Lower lobe of right lung (tissue), 2 donors: ENCODE measurements around the gene COL19A1. TPM values are rescaled to one million over a fixed set of nuclear protein-coding genes. Genes with fewer than 3 reads are reported as not detected.

Experiments
- ATAC-seq, 2 donors: fragments of 200-7000 bp; cut with Tn5 transposase; one replicate each; pipeline ENCODE4 v1.9.1; 2020 to 2022; ENCODE audit warnings: mild to moderate bottlenecking in 2 of 2, moderate library complexity in 2 of 2
- DNase-seq: peaks from one replicate; pipeline ENCODE4 v3.0.0-alpha.2; 2020
- H3K27ac ChIP-seq: fragments of 200-600 bp; one replicate; pipeline ENCODE4 v1.8.0; 2022
- H3K27me3 ChIP-seq: fragments of 200-600 bp; one replicate; pipeline ENCODE4 v1.8.0; 2022; ENCODE audit warnings: low read depth
- H3K36me3 ChIP-seq: fragments of 200-600 bp; one replicate; pipeline ENCODE4 v1.8.0; 2022; ENCODE audit warnings: mild to moderate bottlenecking
- H3K4me1 ChIP-seq: fragments of 200-600 bp; one replicate; pipeline ENCODE4 v1.8.0; 2022
- H3K4me3 ChIP-seq: fragments of 200-600 bp; one replicate; pipeline ENCODE4 v1.8.0; 2022; ENCODE audit warnings: mild to moderate bottlenecking
- H3K9me3 ChIP-seq: fragments of 200-600 bp; one replicate; pipeline ENCODE4 v1.8.0; 2022
- CTCF ChIP-seq: fragments of 200-600 bp; IDR thresholded peaks from one replicate; pipeline ENCODE4 v1.8.0; 2022; ENCODE audit warnings: antibody characterized with exemption, mild to moderate bottlenecking
- intact Hi-C: fragments of 100-400 bp; cut with DNase I; formaldehyde crosslinking; loops from one replicate; pipeline ENCODE4 v1.11.0; 2022
- total RNA-seq: library from RNA; stranded (reverse); fragmentation: NEBNext Ultra II Directional; extraction: Animal tissue kit (Norgen Biotek cat#: 25700); gene quantifications from one replicate; pipeline ENCODE4 v1.2.1, GENCODE V29; 2021
- donor health status: DM: no; HTN: yes; CAD: no; lungs with severe emphysema.

COL19A1 gene
- total RNA-seq, 1 donor from 2014 or later: not detected

GRCh38 chr6:69873291-69873690 is 6.9 kb downstream of the COL19A1 start:
- intact Hi-C loops: no loop called here
- no peak for TF ChIP-seq CTCF
- Histone ChIP-seq H3K4me1 (no peaks in the 10 kb centered on the region), H3K4me3 (no peak overlapping the region), H3K27me3 (no peaks in the 10 kb centered on the region), H3K27ac (no peak overlapping the region), H3K9me3 (no peaks in the 10 kb centered on the region), H3K36me3 (no peaks in the 10 kb centered on the region)
- ATAC-seq (no peak), DNase-seq (no peak)

- H3K27ac ChIP-seq: no peak overlapping the region
- no peaks in the 10 kb centered on the region for H3K4me1 ChIP-seq
- TF ChIP-seq CTCF: no peak
- no peaks in the 10 kb centered on the region for H3K36me3 ChIP-seq
- H3K4me3 ChIP-seq: no peak overlapping the region
- DNase-seq (no peak), ATAC-seq (no peak)
- no peaks in the 10 kb centered on the region for H3K27me3 ChIP-seq
- intact Hi-C loops: no loop called here
- no peaks in the 10 kb centered on the region for H3K9me3 ChIP-seq
These were observed 9.4 kb downstream of the COL19A1 start for GRCh38 chr6:69875715-69876114.

- no peak for TF ChIP-seq CTCF
- intact Hi-C loops: no loop called here
- no peak for DNase-seq
- Histone ChIP-seq H3K27me3 (no peaks in the 10 kb centered on the region), H3K4me1 (no peaks in the 10 kb centered on the region), H3K4me3 (no peak overlapping the region), H3K27ac (no peak overlapping the region), H3K9me3 (no peaks in the 10 kb centered on the region), H3K36me3 (no peaks in the 10 kb centered on the region)
- no peak for ATAC-seq
These were observed 12.4 kb downstream of the COL19A1 start for GRCh38 chr6:69878795-69879194.

GRCh38 chr6:69880601-69881000 is 14.2 kb downstream of the COL19A1 start:
- no peak overlapping the region for H3K27ac ChIP-seq
- ATAC-seq (no peak), DNase-seq (no peak)
- no peaks in the 10 kb centered on the region for H3K9me3 ChIP-seq
- no peaks in the 10 kb centered on the region for H3K27me3 ChIP-seq
- no peak overlapping the region for H3K4me3 ChIP-seq
- intact Hi-C loops: no loop called here
- no peaks in the 10 kb centered on the region for H3K4me1 ChIP-seq
- no peaks in the 10 kb centered on the region for H3K36me3 ChIP-seq
- no peak for TF ChIP-seq CTCF

GRCh38 chr6:69881322-69882151 is 15.2 kb downstream of the COL19A1 start:
- H3K36me3 ChIP-seq: no peaks in the 10 kb centered on the region
- no peaks in the 10 kb centered on the region for H3K9me3 ChIP-seq
- DNase-seq: no peak
- intact Hi-C loops: no loop called here
- H3K27ac ChIP-seq: no peak overlapping the region
- no peak for TF ChIP-seq CTCF
- H3K4me1 ChIP-seq: no peaks in the 10 kb centered on the region
- H3K4me3 ChIP-seq: no peak overlapping the region
- H3K27me3 ChIP-seq: no peaks in the 10 kb centered on the region
- ATAC-seq: no peak
